B cell (primary cell): ENCODE data around the gene MAD1L1.
"Not testable (repeated sequence)": the region's sequence is repeated elsewhere in the genome, so short reads cannot be mapped to it uniquely, and the experiment has no call there.

Experiments
- EZH2 ChIP-seq: IDR thresholded peaks from 2 replicates; pipeline ENCODE4 v1.6.1; 2012; ENCODE audit warnings: borderline replicate concordance, low read depth, mild to moderate bottlenecking, moderate library complexity, low read length; ENCODE audit not compliant: insufficient read depth, poor library complexity, severe bottlenecking
- TF ChIP-seq, protein P1 (sequence below): fragments of 200-600 bp; IDR thresholded peaks from one replicate; pipeline ENCODE4 v1.8.0; 2022; ENCODE audit warnings: antibody characterized with exemption, mild to moderate bottlenecking

GRCh38 chr7:1829668-1830067, 403.1 kb downstream of the MAD1L1 start:
- TF ChIP-seq, protein P1, sequence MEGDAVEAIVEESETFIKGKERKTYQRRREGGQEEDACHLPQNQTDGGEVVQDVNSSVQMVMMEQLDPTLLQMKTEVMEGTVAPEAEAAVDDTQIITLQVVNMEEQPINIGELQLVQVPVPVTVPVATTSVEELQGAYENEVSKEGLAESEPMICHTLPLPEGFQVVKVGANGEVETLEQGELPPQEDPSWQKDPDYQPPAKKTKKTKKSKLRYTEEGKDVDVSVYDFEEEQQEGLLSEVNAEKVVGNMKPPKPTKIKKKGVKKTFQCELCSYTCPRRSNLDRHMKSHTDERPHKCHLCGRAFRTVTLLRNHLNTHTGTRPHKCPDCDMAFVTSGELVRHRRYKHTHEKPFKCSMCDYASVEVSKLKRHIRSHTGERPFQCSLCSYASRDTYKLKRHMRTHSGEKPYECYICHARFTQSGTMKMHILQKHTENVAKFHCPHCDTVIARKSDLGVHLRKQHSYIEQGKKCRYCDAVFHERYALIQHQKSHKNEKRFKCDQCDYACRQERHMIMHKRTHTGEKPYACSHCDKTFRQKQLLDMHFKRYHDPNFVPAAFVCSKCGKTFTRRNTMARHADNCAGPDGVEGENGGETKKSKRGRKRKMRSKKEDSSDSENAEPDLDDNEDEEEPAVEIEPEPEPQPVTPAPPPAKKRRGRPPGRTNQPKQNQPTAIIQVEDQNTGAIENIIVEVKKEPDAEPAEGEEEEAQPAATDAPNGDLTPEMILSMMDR = not testable (repeated sequence)
- TF ChIP-seq EZH2 = not testable (repeated sequence)
